Rectal smooth muscle tissue (tissue), 1 donor: ENCODE results near the gene LIPA.
"Not testable (repeated sequence)": the region's sequence is repeated elsewhere in the genome, so short reads cannot be mapped to it uniquely, and the experiment has no call there.

Experiments
- H3K27ac ChIP-seq: one replicate; pipeline ENCODE4 v1.7.0; 2013; ENCODE audit warnings: low read depth, low read length, inconsistent platforms
- H3K27me3 ChIP-seq: one replicate; pipeline ENCODE4 v1.7.0; 2013; ENCODE audit warnings: low read length; ENCODE audit not compliant: control insufficient read depth, insufficient read depth
- H3K36me3 ChIP-seq: one replicate; pipeline ENCODE4 v1.7.0; 2013; ENCODE audit warnings: low read length; ENCODE audit not compliant: control insufficient read depth, insufficient read depth
- H3K4me1 ChIP-seq: one replicate; pipeline ENCODE4 v1.7.0; 2013; ENCODE audit warnings: low read length; ENCODE audit not compliant: control insufficient read depth, insufficient read depth
- H3K4me3 ChIP-seq: one replicate; pipeline ENCODE4 v1.7.0; 2013; ENCODE audit warnings: low read length
- H3K9ac ChIP-seq: one replicate; pipeline ENCODE4 v1.7.0; 2013; ENCODE audit warnings: low read length

LIPA gene

DNA sequence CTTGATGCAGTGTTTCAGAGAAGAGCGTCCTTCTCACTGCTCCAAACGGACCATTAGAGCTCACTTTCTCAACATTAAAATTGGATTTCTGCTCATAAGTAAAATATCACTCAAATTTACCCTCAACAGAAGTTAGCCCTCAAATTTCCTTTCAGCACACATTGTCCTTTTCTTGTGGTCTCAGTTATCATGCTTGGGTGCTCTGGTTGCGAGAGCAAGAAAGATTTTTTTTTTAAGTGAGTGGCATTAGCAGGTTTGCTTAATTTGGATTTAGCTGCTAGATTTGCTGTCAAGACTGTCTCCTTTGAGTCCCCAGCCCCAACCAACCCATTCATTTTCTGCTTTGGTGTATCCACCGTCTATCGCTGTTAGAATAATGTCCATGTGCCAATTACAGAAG, 41.9 kb downstream of the LIPA start:
- Histone ChIP-seq H3K4me3 (no peak overlapping the region), H3K27ac (no peak overlapping the region), H3K27me3 (peaks cover 11% of the 10 kb centered on the region), H3K4me1 (peaks cover 7% of the 10 kb centered on the region), H3K36me3 (no peaks in the 10 kb centered on the region), H3K9ac (no peak overlapping the region)

DNA sequence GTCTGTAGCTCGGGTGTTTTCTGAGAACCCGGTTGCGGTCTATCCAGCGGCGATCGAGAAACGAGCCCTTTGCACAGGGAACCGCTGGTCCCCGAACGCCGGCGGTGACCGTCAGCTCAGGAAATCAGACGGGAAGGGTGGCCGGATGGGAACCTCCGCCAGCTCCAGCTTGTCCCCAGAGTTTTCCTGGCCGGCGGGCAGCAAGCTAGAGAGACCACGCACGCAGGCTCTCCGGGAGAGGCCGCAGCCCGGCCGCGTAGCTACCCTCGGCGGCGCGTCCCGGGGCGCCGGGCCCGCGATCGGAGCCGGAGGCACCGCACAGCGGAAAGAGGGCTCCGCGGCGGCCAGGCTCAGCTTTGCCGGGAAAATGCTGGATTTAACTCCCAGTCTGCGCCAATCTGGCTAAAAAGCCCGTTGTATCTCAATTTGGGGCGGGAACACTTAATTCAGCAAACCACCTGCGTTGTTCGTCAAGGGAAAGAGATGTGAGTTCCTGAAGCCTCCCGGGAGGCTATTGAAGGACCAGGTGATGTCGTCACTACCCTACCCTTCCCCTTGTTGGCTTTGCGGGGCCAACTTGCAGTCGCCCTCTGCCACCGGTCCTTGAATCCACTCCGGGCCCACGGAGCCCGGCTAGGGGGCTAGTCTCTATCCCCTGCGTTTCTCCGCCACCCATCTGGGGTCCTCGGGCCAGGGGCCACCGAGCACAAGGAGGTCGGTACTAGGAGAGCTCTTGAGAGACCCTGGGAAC, 43.6 kb downstream of the LIPA start:
- Histone ChIP-seq H3K27me3 (peaks cover 11% of the 10 kb centered on the region), H3K4me1 (peaks cover 7% of the 10 kb centered on the region), H3K27ac (peak overlapping the region; percentile 34), H3K9ac (no peak overlapping the region), H3K4me3 (peak overlapping the region; percentile 81), H3K36me3 (no peaks in the 10 kb centered on the region)

DNA sequence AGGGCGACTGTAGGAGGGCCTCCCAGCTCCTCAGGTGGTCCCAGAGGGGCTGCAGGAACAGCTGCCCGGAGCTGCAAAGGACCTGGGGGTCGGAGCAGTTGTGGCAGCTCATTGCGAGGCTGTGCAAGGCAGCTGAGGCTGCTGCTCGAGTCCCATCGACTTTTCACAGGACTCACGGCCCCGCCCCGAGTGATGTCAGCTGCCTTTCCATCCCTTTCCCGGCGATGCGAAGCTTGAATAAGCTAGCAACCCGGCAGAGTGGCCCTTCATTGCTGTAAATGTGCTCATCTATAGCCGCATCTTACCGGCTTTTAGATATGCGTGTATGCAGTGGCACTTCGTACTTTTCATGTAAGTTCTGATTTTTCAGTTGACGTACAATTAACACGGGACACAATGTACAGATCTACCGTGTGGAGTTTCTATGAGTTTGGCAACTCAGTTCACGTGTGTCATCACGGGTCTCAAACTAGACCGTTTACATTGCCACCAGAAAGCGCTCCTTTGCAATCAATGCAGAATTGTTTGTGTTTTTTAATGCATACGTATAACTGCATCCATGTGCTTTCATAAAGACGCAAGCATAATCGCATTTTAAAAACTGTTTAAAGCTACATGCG, 44.3 kb downstream of the LIPA start, which contains the start of gene CH25H:
Gene CH25H, minus strand, starts transcription at position 137 of the 620 bp plus-strand sequence. Its CDS starts 25 bp downstream, at position 112.
- H3K27me3 ChIP-seq = peaks cover 11% of the 10 kb centered on the region
- H3K4me3 ChIP-seq = peak within 1 kb of the TSS; percentile 81
- H3K9ac ChIP-seq = peak within 1 kb of the TSS; percentile 11
- peaks cover 7% of the 10 kb centered on the region for H3K4me1 ChIP-seq
- H3K36me3 ChIP-seq = no peaks in the 10 kb centered on the region
- H3K27ac ChIP-seq = peak within 1 kb of the TSS; percentile 47

DNA sequence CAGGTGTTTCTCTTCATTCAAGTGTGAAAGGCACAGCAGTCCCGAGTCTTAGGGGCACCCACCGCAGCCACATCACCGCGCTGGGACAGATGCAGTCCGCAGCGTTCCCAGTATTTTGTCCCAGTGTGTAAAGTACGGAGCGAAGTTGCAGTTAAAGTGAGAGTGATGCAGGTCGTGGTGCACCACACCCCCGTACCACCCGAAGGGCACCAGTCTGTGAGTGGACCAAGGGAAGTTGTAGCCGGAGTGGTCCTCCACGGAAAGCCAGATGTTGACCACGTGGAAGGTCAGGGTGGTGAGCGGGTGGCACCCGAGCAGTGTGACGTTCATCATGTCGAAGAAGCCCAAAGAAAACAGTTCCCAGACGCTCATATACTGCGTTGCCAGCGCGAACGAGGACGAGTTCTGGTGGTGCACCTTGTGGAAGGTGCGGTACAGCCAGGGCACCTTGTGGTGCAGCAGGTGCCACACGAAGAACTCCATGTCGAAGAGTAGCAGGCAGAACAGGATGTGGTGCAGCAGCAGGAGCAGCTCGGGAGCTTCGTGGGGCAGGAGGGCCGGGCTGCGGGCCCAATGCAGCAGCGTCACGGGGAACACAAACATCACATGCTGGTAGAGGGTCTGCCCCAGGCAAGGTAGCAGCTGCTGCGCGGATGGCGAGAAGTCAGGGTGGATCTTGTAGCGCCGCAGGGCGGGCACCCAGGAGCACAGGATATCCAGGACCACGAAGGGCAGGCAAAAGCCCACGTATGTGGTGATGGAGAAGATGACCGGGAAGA, 45.0 kb downstream of the LIPA start:
- Histone ChIP-seq H3K27ac (no peak overlapping the region), H3K4me3 (peak overlapping the region; percentile 81), H3K27me3 (peaks cover 11% of the 10 kb centered on the region), H3K4me1 (peaks cover 7% of the 10 kb centered on the region), H3K36me3 (no peaks in the 10 kb centered on the region), H3K9ac (peak overlapping the region; percentile 11)

DNA sequence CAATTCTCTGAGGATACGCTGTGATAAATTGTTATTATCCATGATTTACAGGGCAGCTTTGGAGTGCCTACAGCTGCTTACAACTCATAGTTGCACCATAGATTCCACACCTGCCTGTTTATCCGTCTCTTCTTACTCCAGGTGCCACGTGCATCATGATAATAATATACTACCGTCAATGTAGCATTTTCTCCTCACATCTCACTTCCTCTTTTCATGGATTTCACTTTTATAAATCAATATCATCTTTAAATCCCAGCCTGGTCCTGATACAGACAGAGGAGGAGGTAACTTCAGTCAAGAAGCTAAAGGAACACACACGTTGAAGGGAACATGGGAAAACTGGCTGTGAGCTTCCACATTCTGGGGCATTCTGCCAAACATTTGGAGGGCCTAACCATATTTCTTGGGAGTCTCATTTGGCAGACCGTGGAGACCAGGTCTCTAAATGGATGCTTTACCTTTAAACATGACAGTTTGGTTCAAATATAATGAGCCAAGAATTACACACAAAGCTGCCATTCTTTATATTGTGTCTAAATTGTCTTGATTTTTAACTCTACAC, 46.9 kb downstream of the LIPA start:
- Histone ChIP-seq H3K4me3 (no peak overlapping the region), H3K27me3 (peaks cover 11% of the 10 kb centered on the region), H3K9ac (no peak overlapping the region), H3K4me1 (peaks cover 7% of the 10 kb centered on the region), H3K27ac (no peak overlapping the region), H3K36me3 (no peaks in the 10 kb centered on the region)

DNA sequence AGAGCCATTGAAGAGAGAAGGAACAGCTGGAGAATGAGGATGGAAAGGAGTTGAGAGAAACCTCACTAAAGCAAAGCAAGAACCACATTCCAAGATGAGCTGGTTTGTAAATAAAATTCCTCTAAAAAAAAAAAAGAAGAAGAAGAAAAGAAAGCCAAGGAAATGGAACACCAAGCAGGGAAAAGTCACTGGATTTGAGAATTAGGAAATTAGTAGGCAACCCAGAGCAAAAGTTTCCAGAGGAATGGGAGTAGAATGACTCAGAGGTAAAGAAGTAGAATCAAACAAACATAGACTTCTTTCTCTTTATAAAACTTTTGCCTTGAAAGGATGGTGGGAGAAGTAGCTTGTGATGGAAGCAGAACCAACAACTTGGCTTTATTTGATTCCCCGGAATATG, 48.3 kb downstream of the LIPA start:
- Histone ChIP-seq H3K27ac (no peak overlapping the region), H3K4me3 (no peak overlapping the region), H3K9ac (no peak overlapping the region), H3K4me1 (peaks cover 7% of the 10 kb centered on the region), H3K36me3 (no peaks in the 10 kb centered on the region), H3K27me3 (peaks cover 10% of the 10 kb centered on the region)

DNA sequence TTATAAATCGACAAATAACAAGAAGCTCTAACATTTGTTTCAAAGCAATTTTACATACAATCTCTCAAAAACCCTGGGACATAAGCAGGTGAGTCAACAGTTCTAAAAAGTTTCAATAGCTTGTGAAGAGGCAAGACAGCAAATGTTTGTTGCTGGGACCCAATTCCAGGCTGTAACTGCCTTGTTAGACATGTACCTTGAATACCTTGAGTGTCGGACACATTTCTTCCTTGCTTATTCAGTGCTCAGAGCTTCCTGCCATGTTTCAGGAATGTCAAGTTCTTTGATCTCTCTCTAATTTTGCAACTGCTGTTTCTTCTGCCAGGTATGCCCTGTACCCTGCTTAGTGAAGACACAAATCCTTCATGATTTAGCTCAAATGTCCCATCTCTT, 49.5 kb downstream of the LIPA start:
- no peaks in the 10 kb centered on the region for H3K36me3 ChIP-seq

DNA sequence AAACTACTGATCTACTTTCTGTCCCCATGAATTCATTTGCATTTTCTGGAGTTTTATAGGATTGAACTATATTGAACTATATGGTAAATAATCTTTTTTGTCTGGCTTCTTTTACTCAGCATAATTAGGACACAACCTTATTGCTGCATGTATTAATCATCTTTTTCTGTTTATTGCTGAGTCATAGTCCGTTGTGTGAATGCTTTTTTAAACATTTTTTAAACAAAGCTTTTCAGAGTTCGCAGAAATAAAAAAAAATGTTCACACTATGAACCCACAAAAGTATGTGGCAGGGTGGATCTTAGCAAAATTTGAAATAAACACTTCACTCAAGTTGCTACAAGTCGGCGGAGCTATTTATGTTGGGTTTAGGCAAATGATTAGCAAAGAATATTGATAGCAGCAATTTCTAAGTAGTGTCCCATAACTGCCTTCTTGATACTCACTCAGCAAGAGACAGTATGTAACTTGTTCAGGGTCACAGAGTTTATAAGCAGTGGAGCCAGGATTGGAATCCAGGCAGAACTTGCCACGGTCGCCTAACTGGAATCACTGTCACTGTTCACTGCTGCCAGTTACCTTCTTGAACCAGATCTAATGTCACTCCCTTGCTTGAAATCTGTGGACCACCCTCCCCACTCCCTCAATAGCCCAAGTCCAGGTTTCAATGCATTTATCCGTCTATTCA, 50.1 kb downstream of the LIPA start:
- H3K27ac ChIP-seq = no peak overlapping the region
- H3K27me3 ChIP-seq = peaks cover 2% of the 10 kb centered on the region
- peaks cover 2% of the 10 kb centered on the region for H3K4me1 ChIP-seq
- H3K36me3 ChIP-seq = no peaks in the 10 kb centered on the region
- H3K9ac ChIP-seq = no peak overlapping the region
- H3K4me3 ChIP-seq = no peak overlapping the region

More for the DNA sequence above, 49.5 kb downstream of the LIPA start:
- Histone ChIP-seq H3K9ac (no peak overlapping the region), H3K27ac (no peak overlapping the region), H3K4me1 (peaks cover 7% of the 10 kb centered on the region), H3K27me3 (peaks cover 6% of the 10 kb centered on the region), H3K4me3 (no peak overlapping the region)

DNA sequence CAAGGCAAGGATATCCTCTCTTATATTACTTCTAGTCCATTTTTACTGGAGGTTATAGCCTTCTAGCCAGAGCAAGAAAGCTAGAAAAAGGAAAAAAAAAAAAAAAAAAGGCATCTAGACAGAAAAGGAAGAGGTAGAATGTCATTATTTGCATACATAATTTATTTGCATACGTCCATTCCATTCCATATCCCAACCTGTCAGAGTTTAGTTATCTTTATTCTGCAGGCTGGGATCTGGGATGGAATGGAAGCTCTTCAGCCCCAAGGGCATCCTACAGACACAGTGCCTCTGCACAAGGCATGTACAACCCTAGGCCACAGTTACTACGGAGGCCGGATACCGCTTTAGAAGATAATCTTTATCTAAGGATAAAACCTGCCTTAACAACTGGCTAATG, 54.1 kb downstream of the LIPA start:
- Histone ChIP-seq H3K4me1 (no peaks in the 10 kb centered on the region), H3K36me3 (no peaks in the 10 kb centered on the region), H3K27ac (no peak overlapping the region)

DNA sequence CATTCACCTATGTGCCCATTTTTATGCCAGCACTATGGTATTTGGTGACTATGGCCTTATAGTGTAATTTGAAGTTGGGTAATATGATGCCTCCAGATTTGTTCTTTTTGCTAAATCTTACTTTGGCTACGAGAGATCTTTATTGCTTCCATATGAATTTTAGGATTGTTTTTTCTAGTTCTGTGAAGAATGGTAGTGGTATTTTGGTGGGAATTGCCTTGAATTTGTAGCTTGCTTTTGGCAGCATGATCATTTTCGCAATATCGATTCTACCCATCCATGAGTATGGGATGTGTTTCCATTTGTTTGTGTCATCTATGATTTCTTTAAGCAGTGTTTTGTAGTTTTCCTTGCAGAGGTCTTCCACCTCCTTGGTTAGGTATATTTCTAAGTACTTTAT, 60.3 kb downstream of the LIPA start:
- not testable (repeated sequence) for H3K9ac ChIP-seq, H3K4me3 ChIP-seq, H3K4me1 ChIP-seq, H3K27ac ChIP-seq, H3K27me3 ChIP-seq, H3K36me3 ChIP-seq

More for the DNA sequence above, 54.1 kb downstream of the LIPA start:
- Histone ChIP-seq H3K27me3 (peaks cover 2% of the 10 kb centered on the region), H3K9ac (no peak overlapping the region), H3K4me3 (no peak overlapping the region)

DNA sequence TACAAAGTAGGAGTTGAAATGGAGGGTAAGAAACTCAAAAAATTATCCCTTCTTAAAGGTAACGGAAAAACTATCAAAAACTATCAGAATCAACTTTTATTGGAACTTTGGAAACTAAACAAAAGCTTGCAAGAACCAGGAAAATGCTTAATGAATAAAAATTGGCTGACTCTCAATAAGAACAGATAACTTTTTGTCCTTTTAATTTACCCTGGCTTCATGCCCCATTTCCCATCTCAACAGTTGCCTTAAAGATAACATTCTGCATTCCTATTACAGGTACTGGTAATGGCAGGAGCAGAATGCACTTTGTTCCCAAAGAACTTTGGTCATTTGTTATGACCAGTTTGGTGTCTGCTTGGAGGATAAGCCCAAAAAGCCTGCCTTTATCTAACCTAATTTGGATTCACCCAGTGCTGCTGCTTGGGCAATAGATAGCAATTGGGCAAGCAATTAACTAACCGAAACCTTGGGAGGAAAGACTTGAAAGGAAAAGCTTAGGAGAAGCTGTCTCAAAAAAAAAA, 62.3 kb downstream of the LIPA start:
- no peak overlapping the region for H3K9ac ChIP-seq
- H3K27me3 ChIP-seq = no peaks in the 10 kb centered on the region
- H3K4me1 ChIP-seq = no peaks in the 10 kb centered on the region

More for the DNA sequence above, 62.3 kb downstream of the LIPA start:
- Histone ChIP-seq H3K4me3 (no peak overlapping the region), H3K27ac (no peak overlapping the region), H3K36me3 (no peaks in the 10 kb centered on the region)
